Ovary (tissue), 3 donors: ENCODE data around the gene RIPOR2.

ENCODE experiments used
- EP300 ChIP-seq: sonication (generic); formaldehyde crosslinking; IDR thresholded peaks from one replicate; pipeline ENCODE4 v1.6.1; 2017; ENCODE audit warnings: antibody characterized with exemption
- POLR2A ChIP-seq: fragments of 450-650 bp; IDR thresholded peaks from one replicate; pipeline ENCODE4 v1.6.1; 2017; ENCODE audit warnings: antibody characterized with exemption, mild to moderate bottlenecking, moderate library complexity
- TF ChIP-seq, protein P1 (sequence below), 3 donors: fragments of 450-650 bp in 2 of 3; fragments of 200-600 bp in 1 of 3; IDR thresholded peaks; one replicate each; pipeline versions ENCODE4 v1.5.1 to v1.8.0; 2016 to 2022; ENCODE audit warnings: antibody characterized with exemption in 3 of 3, mild to moderate bottlenecking in 1 of 3
- donor health status: DM: no; HTN: no; CAD: no.

DNA sequence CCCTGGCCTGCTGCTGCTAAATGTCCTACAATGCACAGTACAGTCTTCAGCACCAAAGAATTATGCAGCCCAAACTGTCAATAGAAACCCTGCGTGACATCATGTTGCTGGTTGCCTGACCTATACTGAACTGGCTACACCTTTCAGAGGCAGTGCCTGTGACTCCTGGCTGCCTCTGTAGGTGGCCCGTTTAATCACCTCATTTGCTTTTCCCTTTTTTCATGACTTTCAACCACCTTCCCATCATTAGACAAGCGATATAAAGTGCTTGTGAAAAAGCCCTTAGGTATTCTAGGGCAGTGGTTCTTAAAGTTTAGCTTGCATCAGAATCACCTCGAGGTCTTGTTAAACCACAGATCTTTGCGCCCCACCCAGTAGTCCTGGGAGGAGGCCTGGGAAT lies 33.0 kb upstream of the RIPOR2 start:
- TF ChIP-seq, protein P1, sequence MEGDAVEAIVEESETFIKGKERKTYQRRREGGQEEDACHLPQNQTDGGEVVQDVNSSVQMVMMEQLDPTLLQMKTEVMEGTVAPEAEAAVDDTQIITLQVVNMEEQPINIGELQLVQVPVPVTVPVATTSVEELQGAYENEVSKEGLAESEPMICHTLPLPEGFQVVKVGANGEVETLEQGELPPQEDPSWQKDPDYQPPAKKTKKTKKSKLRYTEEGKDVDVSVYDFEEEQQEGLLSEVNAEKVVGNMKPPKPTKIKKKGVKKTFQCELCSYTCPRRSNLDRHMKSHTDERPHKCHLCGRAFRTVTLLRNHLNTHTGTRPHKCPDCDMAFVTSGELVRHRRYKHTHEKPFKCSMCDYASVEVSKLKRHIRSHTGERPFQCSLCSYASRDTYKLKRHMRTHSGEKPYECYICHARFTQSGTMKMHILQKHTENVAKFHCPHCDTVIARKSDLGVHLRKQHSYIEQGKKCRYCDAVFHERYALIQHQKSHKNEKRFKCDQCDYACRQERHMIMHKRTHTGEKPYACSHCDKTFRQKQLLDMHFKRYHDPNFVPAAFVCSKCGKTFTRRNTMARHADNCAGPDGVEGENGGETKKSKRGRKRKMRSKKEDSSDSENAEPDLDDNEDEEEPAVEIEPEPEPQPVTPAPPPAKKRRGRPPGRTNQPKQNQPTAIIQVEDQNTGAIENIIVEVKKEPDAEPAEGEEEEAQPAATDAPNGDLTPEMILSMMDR (IDR thresholded peaks at IDR 0.05), result no peak
- no peak for TF ChIP-seq POLR2A
- no peak for TF ChIP-seq EP300
